Measurements from ENCODE around the gene ATOH8.

Gene ATOH8

GRCh38 chr2:85753525-85754312, at the start of gene ATOH8:
ATOH8 (plus strand) TSS chr2:85753991; CDS start chr2:85754190, 199 bp downstream.
- H3K4me1 Mint-ChIP-seq, result peaks cover 27% of the 10 kb centered on the region
- H3K27ac Mint-ChIP-seq, result no peak within 1 kb of the TSS
- H3K36me3 Mint-ChIP-seq, result no peaks in the 10 kb centered on the region
- no peaks in the 10 kb centered on the region for H3K9me3 Mint-ChIP-seq
- DNase-seq (ENCODE audit: low spot score in 2 of 2), result no peak
- H3K4me3 Mint-ChIP-seq, result peak within 1 kb of the TSS; percentile 81
- no peak for ATAC-seq

GRCh38 chr2:85704038-85704437, 49.8 kb upstream of the ATOH8 start:
- Mint-ChIP-seq H3K36me3 (peaks cover 11% of the 10 kb centered on the region), H3K4me3 (peak overlapping the region; percentile 47), H3K9me3 (no peaks in the 10 kb centered on the region), H3K4me1 (peaks cover 56% of the 10 kb centered on the region), H3K27ac (peak overlapping the region; percentile 90)
- no peak for DNase-seq (ENCODE audit: low spot score in 2 of 2)
- ATAC-seq, result no peak

GRCh38 chr2:85704800-85705679, 48.8 kb upstream of the ATOH8 start:
- H3K4me3 Mint-ChIP-seq, result peak overlapping the region; percentile 47
- peak; percentile 72 for ATAC-seq
- H3K27ac Mint-ChIP-seq, result peak overlapping the region; percentile 90
- peaks cover 5% of the 10 kb centered on the region for H3K36me3 Mint-ChIP-seq
- no peaks in the 10 kb centered on the region for H3K9me3 Mint-ChIP-seq
- H3K4me1 Mint-ChIP-seq, result peaks cover 51% of the 10 kb centered on the region
- no peak for DNase-seq (ENCODE audit: low spot score in 2 of 2)

- Mint-ChIP-seq H3K4me1 (peaks cover 51% of the 10 kb centered on the region), H3K36me3 (peaks cover 5% of the 10 kb centered on the region), H3K4me3 (peak overlapping the region; percentile 47), H3K27ac (peak overlapping the region; percentile 90), H3K9me3 (no peaks in the 10 kb centered on the region)
- ATAC-seq (no peak), DNase-seq (ENCODE audit: low spot score in 2 of 2) (no peak)
Observed at GRCh38 chr2:85705680-85706039, 48.1 kb upstream of the ATOH8 start.

- Mint-ChIP-seq H3K4me3 (peak overlapping the region; percentile 47), H3K36me3 (peaks cover 5% of the 10 kb centered on the region), H3K4me1 (peaks cover 51% of the 10 kb centered on the region), H3K9me3 (no peaks in the 10 kb centered on the region), H3K27ac (peak overlapping the region; percentile 90)
- ATAC-seq, result no peak
- no peak for DNase-seq (ENCODE audit: low spot score in 2 of 2)
Observed at GRCh38 chr2:85706063-85706462, 47.7 kb upstream of the ATOH8 start.

- H3K4me3 Mint-ChIP-seq, result peak overlapping the region; percentile 47
- peaks cover 5% of the 10 kb centered on the region for H3K36me3 Mint-ChIP-seq
- ATAC-seq, result no peak
- no peaks in the 10 kb centered on the region for H3K9me3 Mint-ChIP-seq
- peaks cover 51% of the 10 kb centered on the region for H3K4me1 Mint-ChIP-seq
- DNase-seq (ENCODE audit: low spot score in 2 of 2), result no peak
- H3K27ac Mint-ChIP-seq, result peak overlapping the region; percentile 90
Observed at GRCh38 chr2:85706599-85707296, 47.0 kb upstream of the ATOH8 start.

- Mint-ChIP-seq H3K27ac (peak overlapping the region; percentile 90), H3K36me3 (peaks cover 5% of the 10 kb centered on the region), H3K4me3 (peak overlapping the region; percentile 47), H3K9me3 (no peaks in the 10 kb centered on the region), H3K4me1 (peaks cover 49% of the 10 kb centered on the region)
- DNase-seq (ENCODE audit: low spot score in 2 of 2) (peak; percentile 67 to 84), ATAC-seq (peak; percentile 92)
Observed at GRCh38 chr2:85707304-85707703, 46.5 kb upstream of the ATOH8 start.

GRCh38 chr2:85708641-85709040, 45.1 kb upstream of the ATOH8 start:
- Mint-ChIP-seq H3K36me3 (peaks cover 5% of the 10 kb centered on the region), H3K27ac (no peak overlapping the region)
- ATAC-seq, result no peak

GRCh38 chr2:85709401-85709811, 44.4 kb upstream of the ATOH8 start:
- Mint-ChIP-seq H3K36me3 (peaks cover 5% of the 10 kb centered on the region), H3K4me3 (no peak overlapping the region), H3K4me1 (peaks cover 29% of the 10 kb centered on the region), H3K27ac (no peak overlapping the region), H3K9me3 (no peaks in the 10 kb centered on the region)
- ATAC-seq, result no peak
- no peak for DNase-seq (ENCODE audit: low spot score in 2 of 2)

More at GRCh38 chr2:85708641-85709040, 45.1 kb upstream of the ATOH8 start:
- peaks cover 36% of the 10 kb centered on the region for H3K4me1 Mint-ChIP-seq
- H3K4me3 Mint-ChIP-seq, result no peak overlapping the region
- no peak for DNase-seq (ENCODE audit: low spot score in 2 of 2)
- H3K9me3 Mint-ChIP-seq, result no peaks in the 10 kb centered on the region

- Mint-ChIP-seq H3K36me3 (no peaks in the 10 kb centered on the region), H3K4me3 (no peak overlapping the region), H3K9me3 (no peaks in the 10 kb centered on the region), H3K27ac (peak overlapping the region; percentile 29), H3K4me1 (peaks cover 19% of the 10 kb centered on the region)
- no peak for ATAC-seq
- DNase-seq (ENCODE audit: low spot score in 2 of 2), result no peak
Observed at GRCh38 chr2:85710687-85711577, 42.9 kb upstream of the ATOH8 start.

- Mint-ChIP-seq H3K36me3 (no peaks in the 10 kb centered on the region), H3K4me3 (no peak overlapping the region), H3K27ac (peak overlapping the region; percentile 29), H3K4me1 (peaks cover 14% of the 10 kb centered on the region), H3K9me3 (no peaks in the 10 kb centered on the region)
- ATAC-seq, result no peak
- DNase-seq (ENCODE audit: low spot score in 2 of 2), result no peak
Observed at GRCh38 chr2:85711578-85712060, 42.2 kb upstream of the ATOH8 start.

GRCh38 chr2:85712336-85712735, 41.5 kb upstream of the ATOH8 start:
- H3K27ac Mint-ChIP-seq, result peak overlapping the region; percentile 58

GRCh38 chr2:85712849-85713612, 40.8 kb upstream of the ATOH8 start:
- H3K4me3 Mint-ChIP-seq, result no peak overlapping the region
- peak overlapping the region; percentile 58 for H3K27ac Mint-ChIP-seq
- no peak for ATAC-seq
- no peak for DNase-seq (ENCODE audit: low spot score in 2 of 2)
- H3K4me1 Mint-ChIP-seq, result peaks cover 6% of the 10 kb centered on the region
- H3K36me3 Mint-ChIP-seq, result no peaks in the 10 kb centered on the region
- H3K9me3 Mint-ChIP-seq, result no peaks in the 10 kb centered on the region

More at GRCh38 chr2:85712336-85712735, 41.5 kb upstream of the ATOH8 start:
- Mint-ChIP-seq H3K4me3 (no peak overlapping the region), H3K4me1 (peaks cover 6% of the 10 kb centered on the region), H3K36me3 (no peaks in the 10 kb centered on the region), H3K9me3 (no peaks in the 10 kb centered on the region)
- no peak for ATAC-seq
- DNase-seq (ENCODE audit: low spot score in 2 of 2), result no peak

- peaks cover 6% of the 10 kb centered on the region for H3K4me1 Mint-ChIP-seq
Observed at GRCh38 chr2:85713836-85714235, 40.0 kb upstream of the ATOH8 start.

More at GRCh38 chr2:85713836-85714235, 40.0 kb upstream of the ATOH8 start:
- DNase-seq (ENCODE audit: low spot score in 2 of 2) (no peak), ATAC-seq (no peak)
- Mint-ChIP-seq H3K36me3 (no peaks in the 10 kb centered on the region), H3K4me3 (no peak overlapping the region), H3K27ac (peak overlapping the region; percentile 56), H3K9me3 (no peaks in the 10 kb centered on the region)
